Naive B cell (primary cell): ENCODE results near the gene RAB10. TPM values are rescaled to one million over a fixed set of nuclear protein-coding genes. Genes with fewer than 3 reads are reported as not detected.

Source experiments
- polyA plus RNA-seq, 6 donors: library from polyadenylated mRNA; unstranded; fragments of 300-500 nt; fragmentation: Illumina TruSeq; gene quantifications; one replicate each; pipeline ENCODE4 v1.2.3, GENCODE V29; 2021; ENCODE audit warnings: low read depth in 6 of 6

Gene RAB10
- polyA plus RNA-seq, 6 donors from 2014 or later, result 71.1 to 98.1 (median 82.5) TPM

Other genes starting within 250 kb of the RAB10 start
- 10 to 100 TPM in 3 of 6 donors, 1 to 10 TPM in 3; 2.6 to 13.8 (median 8.9) TPM for gene ASXL2, start 155.6 kb upstream of the RAB10 start, polyA plus RNA-seq
- gene KIF3C, start 51.6 kb upstream of the RAB10 start, polyA plus RNA-seq, result under 1 TPM; 0.16 to 0.71 (median 0.63) TPM
- gene GAREM2, start 139.0 kb downstream of the RAB10 start, polyA plus RNA-seq, result 1 to 10 TPM in 2 of 6 donors, under 1 TPM in 2, not detected in 2; 0.29 to 2.1 (median 0.79) TPM
- gene HADHA, start 210.5 kb downstream of the RAB10 start, polyA plus RNA-seq, result 100 to 1,000 TPM in 4 of 6 donors, 10 to 100 TPM in 2; 77.4 to 118 (median 102) TPM
- 100 to 1,000 TPM in 5 of 6 donors, 10 to 100 TPM in 1; 97.7 to 133 (median 110) TPM for gene HADHB, start 210.9 kb downstream of the RAB10 start, polyA plus RNA-seq